ENCODE results near the gene PITX2. TPM values are rescaled to one million over a fixed set of nuclear protein-coding genes. Genes with fewer than 3 reads are reported as not detected.

Gene PITX2
- total RNA-seq, 1 donor from 2014 or later, result not detected

DNA sequence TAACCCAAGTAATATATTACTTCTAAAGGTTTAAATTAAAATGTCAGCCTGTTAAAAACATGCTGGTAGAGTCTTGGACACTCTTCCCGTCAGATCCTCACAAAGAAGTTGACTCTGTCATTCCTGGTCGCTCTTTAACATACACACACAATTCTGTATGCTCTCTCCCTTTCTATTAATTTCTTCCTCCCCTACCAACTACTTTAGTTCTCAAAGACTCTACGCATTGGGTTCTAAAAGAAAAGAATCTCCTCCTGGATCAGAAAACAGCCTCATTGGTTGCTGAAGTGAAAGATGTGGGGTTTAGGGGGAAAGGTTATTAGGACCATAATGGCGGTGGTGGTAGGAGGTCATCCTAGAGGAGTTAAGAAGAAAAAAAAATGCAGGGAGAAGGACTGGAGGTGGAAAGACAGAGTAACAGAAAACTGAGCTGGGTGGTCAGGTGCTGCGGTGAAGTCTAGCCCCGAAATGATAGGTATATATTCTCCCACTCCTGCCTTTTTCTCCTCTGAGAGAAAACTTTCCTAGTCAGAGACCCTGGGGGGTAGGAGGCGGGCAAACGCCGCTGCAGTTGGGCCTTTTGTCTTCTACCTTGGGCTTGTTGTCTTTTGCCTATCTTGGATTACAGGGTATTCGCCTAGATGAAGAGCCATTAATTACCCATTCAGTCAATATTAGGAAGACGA, 5.2 kb upstream of the PITX2 start:
- no peak overlapping the region for H3K27ac ChIP-seq
- H3K4me3 ChIP-seq, result no peak overlapping the region
- H3K4me1 ChIP-seq, result peaks cover 10% of the 10 kb centered on the region
- no peak for ATAC-seq
- intact Hi-C loops (cut with DNase I), result no loop called here
- TF ChIP-seq, protein P1, sequence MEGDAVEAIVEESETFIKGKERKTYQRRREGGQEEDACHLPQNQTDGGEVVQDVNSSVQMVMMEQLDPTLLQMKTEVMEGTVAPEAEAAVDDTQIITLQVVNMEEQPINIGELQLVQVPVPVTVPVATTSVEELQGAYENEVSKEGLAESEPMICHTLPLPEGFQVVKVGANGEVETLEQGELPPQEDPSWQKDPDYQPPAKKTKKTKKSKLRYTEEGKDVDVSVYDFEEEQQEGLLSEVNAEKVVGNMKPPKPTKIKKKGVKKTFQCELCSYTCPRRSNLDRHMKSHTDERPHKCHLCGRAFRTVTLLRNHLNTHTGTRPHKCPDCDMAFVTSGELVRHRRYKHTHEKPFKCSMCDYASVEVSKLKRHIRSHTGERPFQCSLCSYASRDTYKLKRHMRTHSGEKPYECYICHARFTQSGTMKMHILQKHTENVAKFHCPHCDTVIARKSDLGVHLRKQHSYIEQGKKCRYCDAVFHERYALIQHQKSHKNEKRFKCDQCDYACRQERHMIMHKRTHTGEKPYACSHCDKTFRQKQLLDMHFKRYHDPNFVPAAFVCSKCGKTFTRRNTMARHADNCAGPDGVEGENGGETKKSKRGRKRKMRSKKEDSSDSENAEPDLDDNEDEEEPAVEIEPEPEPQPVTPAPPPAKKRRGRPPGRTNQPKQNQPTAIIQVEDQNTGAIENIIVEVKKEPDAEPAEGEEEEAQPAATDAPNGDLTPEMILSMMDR (IDR thresholded peaks at IDR 0.05), result no peak
- peaks cover 100% of the 10 kb centered on the region for H3K27me3 ChIP-seq
- no peak for DNase-seq
- no peaks in the 10 kb centered on the region for H3K9me3 ChIP-seq
- no peaks in the 10 kb centered on the region for H3K36me3 ChIP-seq

- H3K4me1 ChIP-seq, result peaks cover 16% of the 10 kb centered on the region
Observed at GRCh38 chr4:110626532-110627153, 3.8 kb upstream of the PITX2 start.

GRCh38 chr4:110625576-110626257, 2.8 kb upstream of the PITX2 start:
- H3K9me3 ChIP-seq, result no peaks in the 10 kb centered on the region
- TF ChIP-seq, protein P1 (IDR thresholded peaks at IDR 0.05), result no peak
- ATAC-seq, result no peak

More at GRCh38 chr4:110626532-110627153, 3.8 kb upstream of the PITX2 start:
- Histone ChIP-seq H3K36me3 (no peaks in the 10 kb centered on the region), H3K9me3 (no peaks in the 10 kb centered on the region), H3K4me3 (no peak overlapping the region), H3K27ac (no peak overlapping the region), H3K27me3 (peaks cover 100% of the 10 kb centered on the region)
- TF ChIP-seq, protein P1 (IDR thresholded peaks at IDR 0.05), result no peak
- no peak for ATAC-seq
- intact Hi-C loops (cut with DNase I), result no loop called here
- no peak for DNase-seq

GRCh38 chr4:110624904-110625494, 2.1 kb upstream of the PITX2 start:
- Histone ChIP-seq H3K4me3 (no peak overlapping the region), H3K9me3 (no peaks in the 10 kb centered on the region), H3K4me1 (peaks cover 26% of the 10 kb centered on the region), H3K27me3 (peaks cover 100% of the 10 kb centered on the region), H3K36me3 (no peaks in the 10 kb centered on the region), H3K27ac (no peak overlapping the region)
- ATAC-seq (no peak), DNase-seq (no peak)
- TF ChIP-seq, protein P1 (IDR thresholded peaks at IDR 0.05), result no peak
- intact Hi-C loops (cut with DNase I), result no loop called here

More at GRCh38 chr4:110625576-110626257, 2.8 kb upstream of the PITX2 start:
- DNase-seq, result no peak
- intact Hi-C loops (cut with DNase I), result no loop called here
- Histone ChIP-seq H3K4me1 (peaks cover 24% of the 10 kb centered on the region), H3K36me3 (no peaks in the 10 kb centered on the region), H3K4me3 (no peak overlapping the region), H3K27me3 (peaks cover 100% of the 10 kb centered on the region), H3K27ac (no peak overlapping the region)

GRCh38 chr4:110624398-110624780, 1.5 kb upstream of the PITX2 start:
- ATAC-seq (no peak), DNase-seq (no peak)
- Histone ChIP-seq H3K4me1 (peaks cover 26% of the 10 kb centered on the region), H3K27ac (no peak overlapping the region), H3K27me3 (peaks cover 100% of the 10 kb centered on the region), H3K36me3 (no peaks in the 10 kb centered on the region), H3K9me3 (no peaks in the 10 kb centered on the region), H3K4me3 (no peak overlapping the region)
- intact Hi-C loops (cut with DNase I), result no loop called here
- TF ChIP-seq, protein P1 (IDR thresholded peaks at IDR 0.05), result no peak
